Adrenal gland (tissue), 5 donors: ENCODE data around the gene BACH2.

Source experiments
- CTCF ChIP-seq, 6 experiments: fragments of 450-650 bp in 4 of 6; fragments of 200-600 bp in 2 of 6; sonication (generic) in 1 of 6; IDR thresholded peaks; 1 replicate in 5 of 6; 2 replicates in 1 of 6; pipeline versions ENCODE4 v1.5.1 to v1.8.0; 2016 to 2021; ENCODE audit warnings: antibody characterized with exemption in 6 of 6, mild to moderate bottlenecking in 2 of 6, moderate library complexity in 1 of 6
- POLR2A ChIP-seq, 2 donors: fragments of 450-650 bp; IDR thresholded peaks; one replicate each; pipeline ENCODE4 v1.6.1; 2017; ENCODE audit warnings: antibody characterized with exemption in 2 of 2, mild to moderate bottlenecking in 2 of 2, moderate library complexity in 1 of 2
- donor health status: DM: no; HTN: no; CAD: no.

- no peak for TF ChIP-seq CTCF (IDR thresholded peaks at IDR 0.05)
- TF ChIP-seq POLR2A (IDR thresholded peaks at IDR 0.05), result no peak
These were observed 357.5 kb downstream of the BACH2 start for GRCh38 chr6:89939144-89939543.
